GM12878 (cell line): ENCODE results near the gene DEFB119. TPM values are rescaled to one million over a fixed set of nuclear protein-coding genes. Genes with fewer than 3 reads are reported as not detected.

ENCODE experiments used
- ATAC-seq: fragments of 200-7000 bp; cut with Tn5 transposase; 3 replicates; pipeline ENCODE4 v1.9.1; 2020; ENCODE audit warnings: mild to moderate bottlenecking, moderate library complexity
- BruUV-seq: library from RNA; stranded (reverse); fragments of 400-500 nt; replicated peaks from 2 replicates; lab custom pipeline; 2021; lab: Mats Ljungman, UMichigan
- CTCF ChIA-PET: fragments of 300-600 bp; sonication (Branson Sonifier 250); formaldehyde crosslinking; extraction: SDS; loops from one replicate; lab custom pipeline; 2021; ENCODE audit warnings: inconsistent platforms; lab: Yijun Ruan, JAX
- POLR2A ChIA-PET: fragments of 350-600 bp; formaldehyde crosslinking; extraction: SDS; loops from one replicate; lab custom pipeline; 2021; ENCODE audit warnings: inconsistent platforms; lab: Charles Lee
- RAD21 ChIA-PET: fragments of 300-600 bp; sonication (Branson Sonifier 250); formaldehyde crosslinking; loops from one replicate; lab custom pipeline; 2023; ENCODE audit warnings: antibody characterized with exemption; ENCODE audit not compliant: unreplicated experiment; lab: Charles Lee
- SMC1A ChIA-PET: fragments of 300-600 bp; sonication (Branson Sonifier 250); formaldehyde crosslinking; loops from one replicate; lab custom pipeline; 2023; ENCODE audit not compliant: unreplicated experiment, uncharacterized antibody; lab: Charles Lee
- DNase-seq: peaks from one replicate; pipeline ENCODE4 v3.0.0-alpha.2; 2011; ENCODE audit warnings: low read depth, low spot score
- FAIRE-seq: peaks from 3 replicates; lab custom pipeline; 2011; peaks lifted over from hg19 to GRCh38; lab: Jason Lieb, UNC
- H2AFZ ChIP-seq: 2 replicates; pipeline ENCODE4 v1.6.0; 2011; ENCODE audit warnings: low read depth, low read length, control low read depth; ENCODE audit not compliant: control insufficient read depth
- H3K27ac ChIP-seq: 2 replicates; pipeline ENCODE4 v1.5.1; 2011; ENCODE audit warnings: control low read depth; ENCODE audit not compliant: control insufficient read depth, insufficient read depth
- H3K27me3 ChIP-seq, 2 experiments: replicated peaks in 1 of 2; 2 replicates each; pipeline versions ENCODE4 v1.6.0 to v1.6.1; 2011; ENCODE audit warnings: low read length in 1 of 2; ENCODE audit not compliant: control insufficient read depth in 2 of 2, insufficient read depth in 2 of 2
- H3K36me3 ChIP-seq, 2 experiments: 2 replicates each; pipeline ENCODE4 v1.5.1; 2011; ENCODE audit warnings: low read length in 1 of 2; ENCODE audit not compliant: control insufficient read depth in 2 of 2, insufficient read depth in 2 of 2
- H3K4me1 ChIP-seq: 2 replicates; pipeline ENCODE4 v1.6.1; 2011; ENCODE audit warnings: mild to moderate bottlenecking, low read length, moderate library complexity, mixed read lengths; ENCODE audit not compliant: control insufficient read depth, insufficient read depth
- H3K4me2 ChIP-seq: 2 replicates; pipeline ENCODE4 v1.6.0; 2011; ENCODE audit warnings: control low read depth; ENCODE audit not compliant: control insufficient read depth, insufficient read depth
- H3K4me3 ChIP-seq: fragments of 200-600 bp; sonication (generic); 2 replicates; pipeline ENCODE4 v1.5.1; 2016
- H3K79me2 ChIP-seq: 2 replicates; pipeline ENCODE4 v1.6.0; 2011; ENCODE audit warnings: low read length; ENCODE audit not compliant: control insufficient read depth, insufficient read depth
- H3K9ac ChIP-seq: 2 replicates; pipeline ENCODE4 v1.8.0; 2011; ENCODE audit warnings: low read length, control low read depth, mixed read lengths; ENCODE audit not compliant: control insufficient read depth, insufficient read depth
- H3K9me3 ChIP-seq: replicated peaks from 3 replicates; pipeline ENCODE4 v1.5.1; 2011; ENCODE audit warnings: mild to moderate bottlenecking, low read length; ENCODE audit not compliant: control insufficient read depth, insufficient read depth
- H4K20me1 ChIP-seq: 2 replicates; pipeline ENCODE4 v1.6.0; 2011; ENCODE audit not compliant: control insufficient read depth, insufficient read depth
- ASH2L ChIP-seq: fragments of 300-600, 200-600 bp; sonication (generic); IDR thresholded peaks from 2 replicates; pipeline ENCODE4 v1.6.1; 2017; ENCODE audit warnings: low read depth, mild to moderate bottlenecking, borderline replicate concordance
- BCLAF1 ChIP-seq: fragments of 450-650 bp; IDR thresholded peaks from 2 replicates; pipeline ENCODE4 v1.6.1; 2017; ENCODE audit warnings: antibody characterized with exemption, mild to moderate bottlenecking, moderate library complexity
- BMI1 ChIP-seq: fragments of 450-650 bp; IDR thresholded peaks from 2 replicates; pipeline ENCODE4 v1.6.1; 2016; ENCODE audit warnings: mild to moderate bottlenecking, moderate library complexity, borderline replicate concordance
- BRCA1 ChIP-seq: IDR thresholded peaks from 2 replicates; pipeline ENCODE4 v1.6.1; 2011; ENCODE audit warnings: low read depth, low read length, improper control_type of control experiment
- CBFB ChIP-seq: IDR thresholded peaks from 2 replicates; pipeline ENCODE4 v1.6.1; 2016; ENCODE audit warnings: antibody characterized with exemption, low read depth
- EP300 ChIP-seq, 2 experiments: fragments of 150-350 bp in 1 of 2; IDR thresholded peaks; 2 replicates each; pipeline ENCODE4 v1.6.1; 2011 to 2012; ENCODE audit warnings: low read depth in 2 of 2, low read length in 2 of 2, borderline replicate concordance in 1 of 2, improper control_type of control experiment in 1 of 2, inconsistent platforms in 1 of 2; ENCODE audit not compliant: control insufficient read depth in 1 of 2
- GATAD2B ChIP-seq: fragments of 450-650 bp; conservative IDR thresholded peaks from 2 replicates; pipeline ENCODE4 v1.6.1; 2017; ENCODE audit warnings: low read depth, mild to moderate bottlenecking, moderate library complexity
- KDM1A ChIP-seq: fragments of 200-600 bp; sonication (generic); IDR thresholded peaks from 2 replicates; pipeline ENCODE4 v1.6.1; 2016; ENCODE audit warnings: borderline replicate concordance
- NFYA ChIP-seq: IDR thresholded peaks from 2 replicates; pipeline ENCODE4 v1.6.1; 2011; ENCODE audit warnings: low read depth, mild to moderate bottlenecking, low read length, improper control_type of control experiment, borderline replicate concordance
- PAX8 ChIP-seq: fragments of 450-650 bp; IDR thresholded peaks from 2 replicates; pipeline ENCODE4 v1.6.1; 2017; ENCODE audit warnings: mild to moderate bottlenecking, moderate library complexity
- POU2F2 ChIP-seq: IDR thresholded peaks from 3 replicates; pipeline ENCODE4 v1.6.1; 2011; ENCODE audit warnings: low read depth, mild to moderate bottlenecking, low read length, borderline replicate concordance
- RAD21 ChIP-seq: IDR thresholded peaks from 2 replicates; pipeline ENCODE4 v1.6.1; 2011; ENCODE audit warnings: mild to moderate bottlenecking, low read depth, low read length, moderate library complexity; ENCODE audit not compliant: insufficient read depth
- SUZ12 ChIP-seq: fragments of 200-600 bp; sonication (generic); IDR thresholded peaks from one replicate; pipeline ENCODE4 v1.6.1; 2018; ENCODE audit warnings: antibody characterized with exemption, mild to moderate bottlenecking; ENCODE audit not compliant: unreplicated experiment
- TCF12 ChIP-seq: IDR thresholded peaks from 2 replicates; pipeline ENCODE4 v1.6.1; 2011; ENCODE audit warnings: low read depth, mild to moderate bottlenecking, low read length
- TCF7 ChIP-seq: IDR thresholded peaks from 2 replicates; pipeline ENCODE4 v1.6.1; 2014; ENCODE audit warnings: antibody characterized with exemption, borderline replicate concordance
- ZBED1 ChIP-seq: IDR thresholded peaks from 2 replicates; pipeline ENCODE4 v1.6.1; 2016; ENCODE audit warnings: borderline replicate concordance
- ZBTB40 ChIP-seq: fragments of 450-650 bp; IDR thresholded peaks from 2 replicates; pipeline ENCODE4 v1.6.1; 2016; ENCODE audit warnings: mild to moderate bottlenecking, moderate library complexity, borderline replicate concordance
- WGBS: methylation state at CpG from one replicate; pipeline ENCODE4 v1.1.6; 2016; ENCODE audit warnings: low lambda C conversion rate; ENCODE audit not compliant: insufficient replicate concordance, insufficient coverage; ENCODE audit errors: missing lambda C conversion rate; 5-methylcytosine and 5-hydroxymethylcytosine counted together
- in situ Hi-C: fragments of 300-500 bp; cut with MboI; formaldehyde crosslinking; loops from 9 replicates; pipeline ENCODE4 v1.14.3; 2018; ENCODE audit warnings: mixed read lengths
- intact Hi-C: fragments of 100-400 bp; cut with micrococcal nuclease; formaldehyde crosslinking; loops from one replicate; pipeline ENCODE4 v1.14.2; 2022; ENCODE audit not compliant: unreplicated experiment
- polyA plus RNA-seq, 11 experiments: library from polyadenylated mRNA; depleted of rRNA in 4 of 11; unstranded in 6 of 11; stranded (reverse) in 5 of 11; fragments of >200 nt; fragmentation: Nextera tagmentation in 4 of 11; fragmentation: Illumina TruSeq in 1 of 11; extraction: Ambion mirVana in 4 of 11; extraction: Trizol in 1 of 11; gene quantifications; 1 replicate in 1 of 11; 2 replicates in 10 of 11; pipeline versions ENCODE4 v1.2.1 to v1.2.3, GENCODE V29; 2011 to 2016; ENCODE audit warnings: inconsistent platforms in 2 of 11, missing spikeins in 2 of 11, low read depth in 1 of 11
- total RNA-seq, 4 experiments: library from RNA; depleted of rRNA in 3 of 4; stranded (reverse); fragments of >200 nt in 3 of 4; fragmentation: Illumina TruSeq in 1 of 4; extraction: Trizol in 1 of 4; gene quantifications; 2 replicates each; pipeline versions ENCODE4 v1.2.1 to v1.2.3, GENCODE V29; 2013 to 2021

DEFB119 gene
- total and polyA plus RNA-seq, 10 of the 15 experiments (the other 5 are each of a cell fraction or from before 2014, with no cell fraction given): not detected

- TF ChIP-seq ASH2L (no peak), RAD21 (no peak), NFYA (no peak), TCF12 (no peak)
Observed at GRCh38 chr20:31410011-31410410, 19.6 kb upstream of the DEFB119 start (continued).

- no peaks in the 10 kb centered on the region for H3K9me3 ChIP-seq
- no TSS peak for BruUV-seq
- 28% methylated on average over 3 of the region's 3 CpGs for WGBS
- ChIA-PET POLR2A (no interaction called here), CTCF (no interaction called here), SMC1A (no interaction called here), RAD21 (no interaction called here)
- H3K36me3 ChIP-seq: no peaks in the 10 kb centered on the region
- TF ChIP-seq ZBTB40 (no peak), POU2F2 (no peak), BCLAF1 (no peak), KDM1A (no peak), BMI1 (no peak), BRCA1 (no peak), TCF7 (no peak), ZBED1 (no peak), GATAD2B (no peak), SUZ12 (no peak), CBFB (no peak), PAX8 (no peak), EP300 (IDR thresholded peaks at IDR 0.05; ENCODE audit: borderline replicate concordance in 1 of 2, control insufficient read depth in 1 of 2, low read depth in 2 of 2, low read length in 2 of 2) (no peak)
- DNase-seq (no peak), ATAC-seq (no peak), FAIRE-seq (no peak)
- intact Hi-C loops (no loop called here), in situ Hi-C loops (no loop called here)
- no peak within 1 kb of the TSS for H2AFZ ChIP-seq
- H3K27me3 ChIP-seq: no peaks in the 10 kb centered on the region
- H3K4me3 ChIP-seq: no peak within 1 kb of the TSS
- no peak within 1 kb of the TSS for H3K9ac ChIP-seq
- no peak within 1 kb of the TSS for H3K27ac ChIP-seq
- H4K20me1 ChIP-seq: no peaks in the 10 kb centered on the region
- H3K79me2 ChIP-seq: no peaks in the 10 kb centered on the region
- no peak within 1 kb of the TSS for H3K4me2 ChIP-seq
- H3K4me1 ChIP-seq: no peaks in the 10 kb centered on the region
Observed at GRCh38 chr20:31406115-31406514, 15.7 kb upstream of the DEFB119 start, which contains the start of gene DEFB121. Gene DEFB121, minus strand, starts transcription at chr20:31406215. Its CDS starts 63 bp downstream, at chr20:31406152.
